ENCODE measurements around the gene TBX1. TPM values are rescaled to one million over a fixed set of nuclear protein-coding genes. Genes with fewer than 3 reads are reported as not detected.
"Not testable (repeated sequence)": the region's sequence is repeated elsewhere in the genome, so short reads cannot be mapped to it uniquely, and the experiment has no call there.

The TBX1 gene
- total RNA-seq, 1 experiment from 2014 or later = 5.3 TPM

DNA sequence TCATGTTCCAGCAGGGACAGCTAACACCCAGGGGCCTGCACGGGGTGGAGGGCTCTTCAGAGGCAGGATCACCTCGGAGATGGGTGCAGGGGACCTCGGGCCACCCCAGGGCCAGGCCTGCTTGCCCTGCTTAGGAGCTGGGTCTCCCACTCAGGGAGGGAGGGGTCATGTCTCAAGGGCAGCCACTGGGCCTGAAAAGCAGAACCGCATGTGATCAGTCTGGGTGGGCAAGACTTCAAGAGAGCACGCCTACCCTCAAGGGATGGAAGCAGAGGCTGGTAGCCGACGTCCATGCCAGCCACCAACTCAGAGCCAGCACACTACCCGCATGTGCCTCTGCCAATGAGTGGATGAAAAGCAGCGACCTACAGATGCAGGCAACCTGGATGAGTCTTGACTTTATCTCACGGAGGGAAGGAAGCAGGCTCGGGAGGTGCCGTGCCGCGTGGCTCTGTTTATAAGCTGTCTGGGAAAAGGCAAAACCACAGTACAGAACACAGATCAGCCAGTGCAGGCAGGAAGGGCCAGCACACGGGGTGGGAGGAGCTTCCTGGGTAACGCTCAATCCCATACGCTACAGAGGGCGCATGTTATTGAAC is 16.0 kb downstream of the TBX1 start:
- Mint-ChIP-seq H3K27ac (ENCODE audit: unreplicated experiment) (no peak overlapping the region), H3K4me1 (ENCODE audit: low read depth, unreplicated experiment) (no peaks in the 10 kb centered on the region), H3K9me3 (ENCODE audit: unreplicated experiment) (no peaks in the 10 kb centered on the region), H3K27me3 (ENCODE audit: insufficient read depth, unreplicated experiment) (peaks cover 3% of the 10 kb centered on the region), H3K36me3 (ENCODE audit: insufficient read depth, unreplicated experiment) (no peaks in the 10 kb centered on the region), H3K4me3 (ENCODE audit: unreplicated experiment) (no peak overlapping the region)
- BruUV-seq (replicated peaks) = no TSS peak
- intact Hi-C loops (cut with micrococcal nuclease; ENCODE audit: unreplicated experiment) = no loop called here
- no peaks in the 10 kb centered on the region for H3K4me1 ChIP-seq
- H3K9me3 ChIP-seq = no peaks in the 10 kb centered on the region
- TF ChIP-seq, protein P1, sequence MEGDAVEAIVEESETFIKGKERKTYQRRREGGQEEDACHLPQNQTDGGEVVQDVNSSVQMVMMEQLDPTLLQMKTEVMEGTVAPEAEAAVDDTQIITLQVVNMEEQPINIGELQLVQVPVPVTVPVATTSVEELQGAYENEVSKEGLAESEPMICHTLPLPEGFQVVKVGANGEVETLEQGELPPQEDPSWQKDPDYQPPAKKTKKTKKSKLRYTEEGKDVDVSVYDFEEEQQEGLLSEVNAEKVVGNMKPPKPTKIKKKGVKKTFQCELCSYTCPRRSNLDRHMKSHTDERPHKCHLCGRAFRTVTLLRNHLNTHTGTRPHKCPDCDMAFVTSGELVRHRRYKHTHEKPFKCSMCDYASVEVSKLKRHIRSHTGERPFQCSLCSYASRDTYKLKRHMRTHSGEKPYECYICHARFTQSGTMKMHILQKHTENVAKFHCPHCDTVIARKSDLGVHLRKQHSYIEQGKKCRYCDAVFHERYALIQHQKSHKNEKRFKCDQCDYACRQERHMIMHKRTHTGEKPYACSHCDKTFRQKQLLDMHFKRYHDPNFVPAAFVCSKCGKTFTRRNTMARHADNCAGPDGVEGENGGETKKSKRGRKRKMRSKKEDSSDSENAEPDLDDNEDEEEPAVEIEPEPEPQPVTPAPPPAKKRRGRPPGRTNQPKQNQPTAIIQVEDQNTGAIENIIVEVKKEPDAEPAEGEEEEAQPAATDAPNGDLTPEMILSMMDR (IDR thresholded peaks at IDR 0.05; ENCODE audit: insufficient read depth in 1 of 2, low read depth in 1 of 2, low read length in 1 of 2, severe bottlenecking in 1 of 2, unreplicated experiment in 1 of 2) = no peak
- ChIA-PET POLR2A (no interaction called here), CTCF (no interaction called here)
- no peaks in the 10 kb centered on the region for H3K27me3 ChIP-seq (replicated peaks; ENCODE audit: control insufficient read depth, insufficient read depth, low read length)
- H3K4me3 ChIP-seq (ENCODE audit: low read depth, low read length) = no peak overlapping the region
- DNase-seq = no peak
- no peaks in the 10 kb centered on the region for H3K36me3 ChIP-seq (ENCODE audit: control insufficient read depth, insufficient read depth, low read length)

DNA sequence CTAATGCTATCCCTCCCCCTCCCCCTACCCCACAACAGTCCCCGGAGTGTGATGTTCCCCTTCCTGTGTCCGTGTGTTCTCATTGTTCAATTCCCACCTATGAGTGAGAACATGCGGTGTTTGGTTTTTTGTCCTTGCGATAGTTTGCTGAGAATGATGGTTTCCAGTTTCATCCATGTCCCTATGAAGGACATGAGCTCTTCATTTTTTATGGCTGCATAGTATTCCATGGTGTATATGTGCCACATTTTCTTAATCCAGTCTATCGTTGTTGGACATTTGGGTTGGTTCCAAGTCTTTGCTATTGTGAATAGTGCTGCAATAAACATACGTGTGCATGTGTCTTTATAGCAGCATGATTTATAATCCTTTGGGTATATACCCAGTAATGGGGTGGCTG is 16.6 kb downstream of the TBX1 start:
- H3K4me3 ChIP-seq (ENCODE audit: low read depth, low read length); H3K9me3 ChIP-seq; H3K4me1 Mint-ChIP-seq (ENCODE audit: low read depth, unreplicated experiment); H3K27ac Mint-ChIP-seq (ENCODE audit: unreplicated experiment); DNase-seq; BruUV-seq (replicated peaks); H3K27me3 Mint-ChIP-seq (ENCODE audit: insufficient read depth, unreplicated experiment); H3K4me3 Mint-ChIP-seq (ENCODE audit: unreplicated experiment); H3K4me1 ChIP-seq; CTCF ChIA-PET; H3K36me3 ChIP-seq (ENCODE audit: control insufficient read depth, insufficient read depth, low read length); intact Hi-C loops (cut with micrococcal nuclease; ENCODE audit: unreplicated experiment); H3K9me3 Mint-ChIP-seq (ENCODE audit: unreplicated experiment); H3K27me3 ChIP-seq (replicated peaks; ENCODE audit: control insufficient read depth, insufficient read depth, low read length); H3K36me3 Mint-ChIP-seq (ENCODE audit: insufficient read depth, unreplicated experiment); POLR2A ChIA-PET: not testable (repeated sequence)

DNA sequence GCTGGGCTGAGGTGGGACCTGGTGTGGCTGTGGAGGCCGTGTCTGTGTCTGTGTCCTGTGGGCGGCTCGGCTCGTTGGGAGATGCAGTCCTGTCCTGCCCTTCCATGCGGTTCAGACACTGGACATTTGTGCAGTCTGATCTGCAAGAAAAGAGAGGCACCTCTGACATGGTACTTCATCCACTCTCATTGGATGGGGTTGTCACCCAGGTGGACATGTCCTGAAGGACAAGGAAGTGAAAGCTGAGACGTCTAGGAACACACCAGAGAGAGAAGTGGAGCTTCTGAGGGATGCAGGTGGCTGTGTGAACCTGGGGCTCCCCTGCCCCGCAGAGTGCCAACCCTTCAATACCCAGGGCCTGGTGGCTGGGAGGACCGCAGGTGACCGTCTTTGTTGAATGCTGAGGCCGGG is 18.4 kb downstream of the TBX1 start:
- no peaks in the 10 kb centered on the region for H3K27me3 Mint-ChIP-seq (ENCODE audit: insufficient read depth, unreplicated experiment)
- intact Hi-C loops (cut with micrococcal nuclease; ENCODE audit: unreplicated experiment) = no loop called here
- Histone ChIP-seq H3K36me3 (ENCODE audit: control insufficient read depth, insufficient read depth, low read length) (no peaks in the 10 kb centered on the region), H3K27me3 (replicated peaks; ENCODE audit: control insufficient read depth, insufficient read depth, low read length) (no peaks in the 10 kb centered on the region), H3K9me3 (peaks cover 4% of the 10 kb centered on the region; the same call in 1 of the 2 replicates), H3K4me3 (ENCODE audit: low read depth, low read length) (no peak overlapping the region), H3K4me1 (no peaks in the 10 kb centered on the region)
- H3K4me3 Mint-ChIP-seq (ENCODE audit: unreplicated experiment) = no peak overlapping the region
- POLR2A ChIA-PET = no interaction called here
- no peaks in the 10 kb centered on the region for H3K9me3 Mint-ChIP-seq (ENCODE audit: unreplicated experiment)
- no peaks in the 10 kb centered on the region for H3K4me1 Mint-ChIP-seq (ENCODE audit: low read depth, unreplicated experiment)
- CTCF ChIA-PET = interaction anchor here (1.0 to 1.4 kb wide), 2 partner anchors 8 to 131 kb away, joined by 3 read pairs; no protein-coding TSS in a partner anchor
- H3K36me3 Mint-ChIP-seq (ENCODE audit: insufficient read depth, unreplicated experiment) = no peaks in the 10 kb centered on the region
- TF ChIP-seq, protein P1 (IDR thresholded peaks at IDR 0.05; ENCODE audit: insufficient read depth in 1 of 2, low read depth in 1 of 2, low read length in 1 of 2, severe bottlenecking in 1 of 2, unreplicated experiment in 1 of 2) = no peak
- no peak for DNase-seq
- no peak overlapping the region for H3K27ac Mint-ChIP-seq (ENCODE audit: unreplicated experiment)
- no TSS peak for BruUV-seq (replicated peaks)

Measured in Caco-2 (cell line).